Gastroesophageal sphincter (tissue), 3 donors: ENCODE measurements around the gene GZMM.

Source experiments
- CTCF ChIP-seq, 4 experiments: fragments of 200-600 bp in 2 of 4; fragments of 450-650 bp in 2 of 4; sonication (generic) in 1 of 4; IDR thresholded peaks; one replicate each; pipeline ENCODE4 v1.5.1; 2017 to 2019; ENCODE audit warnings: antibody characterized with exemption in 4 of 4, mild to moderate bottlenecking in 2 of 4, moderate library complexity in 2 of 4
- EP300 ChIP-seq: sonication (generic); formaldehyde crosslinking; IDR thresholded peaks from one replicate; pipeline ENCODE4 v1.6.1; 2017; ENCODE audit warnings: antibody characterized with exemption, mild to moderate bottlenecking
- POLR2A ChIP-seq, 2 donors: fragments of 450-650 bp; IDR thresholded peaks; one replicate each; pipeline ENCODE4 v1.6.1; 2017; ENCODE audit warnings: antibody characterized with exemption in 2 of 2, mild to moderate bottlenecking in 2 of 2, moderate library complexity in 1 of 2
- POLR2AphosphoS5 ChIP-seq: sonication (generic); formaldehyde crosslinking; IDR thresholded peaks from one replicate; pipeline ENCODE4 v1.6.1; 2017; ENCODE audit warnings: antibody characterized with exemption

- TF ChIP-seq CTCF (IDR thresholded peaks at IDR 0.05) (no peak), EP300 (no peak), POLR2A (IDR thresholded peaks at IDR 0.05) (no peak), POLR2AphosphoS5 (no peak)
Observed at GRCh38 chr19:590396-590745, 46.5 kb downstream of the GZMM start.
